CD14-positive monocyte (primary cell): ENCODE results near the gene IRS2. TPM values are rescaled to one million over a fixed set of nuclear protein-coding genes. Genes with fewer than 3 reads are reported as not detected.

ENCODE experiments used
- DNase-seq, 3 donors: peaks; one replicate each; pipeline ENCODE4 v3.0.0-alpha.2; 2011 to 2022
- H2AFZ ChIP-seq: 2 replicates; pipeline ENCODE4 v1.6.0; 2012; ENCODE audit warnings: mild to moderate bottlenecking, low read depth, low read length, inconsistent platforms; ENCODE audit not compliant: insufficient read depth, poor library complexity, severe bottlenecking
- H3K27ac ChIP-seq, 2 donors: 1 replicate in 1 of 2; 2 replicates in 1 of 2; pipeline ENCODE4 v1.5.1; 2012 to 2013; ENCODE audit warnings: low read length in 2 of 2, control low read depth in 1 of 2, inconsistent platforms in 1 of 2, low read depth in 1 of 2, mild to moderate bottlenecking in 1 of 2
- H3K27me3 ChIP-seq, 2 donors: one replicate each; pipeline versions ENCODE4 v1.6.0 to v1.6.1; 2011 to 2013; ENCODE audit warnings: low read length in 2 of 2; ENCODE audit not compliant: control insufficient read depth in 2 of 2, insufficient read depth in 2 of 2
- H3K36me3 ChIP-seq, 2 donors: replicated peaks in 1 of 2; 1 replicate in 1 of 2; 2 replicates in 1 of 2; pipeline versions ENCODE4 v1.5.1 to v1.6.1; 2012 to 2013; ENCODE audit warnings: low read length in 2 of 2, control low read depth in 1 of 2, inconsistent platforms in 1 of 2, mild to moderate bottlenecking in 1 of 2; ENCODE audit not compliant: insufficient read depth in 2 of 2, control insufficient read depth in 1 of 2
- H3K4me1 ChIP-seq, 2 donors: 1 replicate in 1 of 2; 2 replicates in 1 of 2; pipeline versions ENCODE4 v1.5.1 to v1.6.1; 2012 to 2013; ENCODE audit warnings: low read length in 2 of 2, control low read depth in 1 of 2, inconsistent platforms in 1 of 2, mild to moderate bottlenecking in 1 of 2, moderate library complexity in 1 of 2; ENCODE audit not compliant: insufficient read depth in 2 of 2, control insufficient read depth in 1 of 2
- H3K4me2 ChIP-seq: replicated peaks from 2 replicates; pipeline ENCODE3; 2012; ENCODE audit warnings: low read length, moderate library complexity, mild to moderate bottlenecking; ENCODE audit not compliant: poor library complexity, severe bottlenecking; ENCODE audit errors: extremely low read depth
- H3K4me3 ChIP-seq, 3 experiments: fragments of 200-600 bp in 1 of 3; sonication (generic) in 1 of 3; replicated peaks in 1 of 3; 1 replicate in 2 of 3; 2 replicates in 1 of 3; pipeline ENCODE4 v1.5.1; 2011 to 2013; ENCODE audit warnings: low read length in 3 of 3, mild to moderate bottlenecking in 3 of 3, control low read depth in 2 of 3, low read depth in 2 of 3, inconsistent platforms in 1 of 3, moderate library complexity in 1 of 3
- H3K79me2 ChIP-seq: 2 replicates; pipeline ENCODE4 v1.6.0; 2012; ENCODE audit warnings: mild to moderate bottlenecking, control low read depth, inconsistent platforms, low read length, moderate library complexity; ENCODE audit not compliant: insufficient read depth
- H3K9ac ChIP-seq: 2 replicates; pipeline ENCODE4 v1.6.0; 2017; ENCODE audit warnings: low read length, mild to moderate bottlenecking; ENCODE audit not compliant: insufficient read depth, poor library complexity, severe bottlenecking
- H3K9me3 ChIP-seq, 2 donors: replicated peaks in 1 of 2; 1 replicate in 1 of 2; 2 replicates in 1 of 2; pipeline versions ENCODE4 v1.5.1 to v1.6.1; 2012 to 2013; ENCODE audit warnings: low read length in 2 of 2, control low read depth in 1 of 2; ENCODE audit not compliant: control insufficient read depth in 1 of 2, insufficient read depth in 1 of 2
- H4K20me1 ChIP-seq: 2 replicates; pipeline ENCODE4 v1.6.0; 2012; ENCODE audit warnings: mild to moderate bottlenecking, low read length, control low read depth, moderate library complexity; ENCODE audit not compliant: insufficient read depth
- H3K27ac Mint-ChIP-seq, 7 donors: one replicate each; pipeline ENCODE4 v1.8.0; 2020; ENCODE audit warnings: mild to moderate bottlenecking in 7 of 7, mixed read lengths in 7 of 7, moderate library complexity in 6 of 7, inconsistent platforms in 2 of 7
- H3K27me3 Mint-ChIP-seq, 3 donors: one replicate each; pipeline ENCODE4 v1.8.0; 2021 to 2022; ENCODE audit warnings: low read depth in 3 of 3, mild to moderate bottlenecking in 3 of 3, mixed read lengths in 3 of 3, moderate library complexity in 3 of 3, inconsistent platforms in 1 of 3
- H3K36me3 Mint-ChIP-seq, 2 donors: one replicate each; pipeline ENCODE4 v1.8.0; 2020; ENCODE audit warnings: mixed read lengths in 2 of 2, inconsistent platforms in 1 of 2, mild to moderate bottlenecking in 1 of 2
- H3K4me1 Mint-ChIP-seq: one replicate; pipeline ENCODE4 v1.8.0; 2020; ENCODE audit warnings: mild to moderate bottlenecking, mixed read lengths
- H3K4me3 Mint-ChIP-seq, 2 donors: one replicate each; pipeline ENCODE4 v1.8.0; 2020; ENCODE audit warnings: mild to moderate bottlenecking in 2 of 2, mixed read lengths in 2 of 2, moderate library complexity in 1 of 2
- H3K9me3 Mint-ChIP-seq, 7 donors: one replicate each; pipeline ENCODE4 v1.8.0; 2020 to 2022; ENCODE audit warnings: mixed read lengths in 7 of 7, mild to moderate bottlenecking in 6 of 7, moderate library complexity in 6 of 7, inconsistent platforms in 2 of 7
- CTCF ChIP-seq: fragments of 200-600 bp; IDR thresholded peaks from one replicate; pipeline ENCODE4 v1.8.0; 2022; ENCODE audit warnings: antibody characterized with exemption, mild to moderate bottlenecking
- WGBS: methylation state at CpG from one replicate; pipeline ENCODE4 v1.1.5; 2013; ENCODE audit warnings: missing lambda C conversion rate; ENCODE audit not compliant: insufficient coverage; 5-methylcytosine and 5-hydroxymethylcytosine counted together
- intact Hi-C, 2 donors: fragments of 100-400 bp; cut with micrococcal nuclease; formaldehyde crosslinking; loops; one replicate each; pipeline versions ENCODE4 v1.15.0 to v1.15.1; 2023
- polyA plus RNA-seq, 3 donors: library from polyadenylated mRNA; depleted of rRNA in 1 of 3; unstranded in 2 of 3; stranded (reverse) in 1 of 3; fragments of 300-500 nt in 2 of 3; fragments of >200 nt in 1 of 3; fragmentation: Illumina TruSeq in 2 of 3; gene quantifications; 1 replicate in 2 of 3; 2 replicates in 1 of 3; pipeline ENCODE4 v1.2.3, GENCODE V29; 2012 to 2021

The IRS2 gene
- polyA plus RNA-seq, 3 donors = 2.4 to 27.1 (median 3.5) TPM

- Mint-ChIP-seq H3K4me3 (no peak overlapping the region), H3K27me3 (no peaks in the 10 kb centered on the region), H3K27ac (no peak overlapping the region), H3K36me3 (peaks cover 30 to 34% of the 10 kb centered on the region in 2 donors), H3K9me3 (peaks cover 0 to 7% (median 3%) of the 10 kb centered on the region in 7 donors), H3K4me1 (peaks cover 43% of the 10 kb centered on the region)
- Histone ChIP-seq H3K4me2 (no peak overlapping the region), H3K79me2 (peaks cover 85% of the 10 kb centered on the region), H3K4me1 (peaks cover 51 to 74% of the 10 kb centered on the region in 2 donors), H3K9me3 (peaks cover 0 to 3% of the 10 kb centered on the region in 2 donors), H3K27ac (no peak overlapping the region), H3K9ac (no peak overlapping the region), H3K4me3 (no peak overlapping the region), H2AFZ (no peak overlapping the region), H4K20me1 (peaks cover 75% of the 10 kb centered on the region), H3K36me3 (peaks cover 16 to 38% of the 10 kb centered on the region in 2 donors), H3K27me3 (no peaks in the 10 kb centered on the region)
- DNase-seq = no peak
- WGBS = 99% methylated on average over 66 of the region's 72 CpGs
- no peak for TF ChIP-seq CTCF
- intact Hi-C loops = loop anchor here (5.0 to 10.0 kb wide), 4 partner anchors 61 to 618 kb away; no protein-coding TSS in a partner anchor
These were observed 3.5 kb downstream of the IRS2 start for GRCh38 chr13:109782823-109783431.

- 96% methylated on average over 77 of the region's 77 CpGs for WGBS
- intact Hi-C loops = loop anchor here (5.0 to 10.0 kb wide), 4 partner anchors 60 to 617 kb away; no protein-coding TSS in a partner anchor
These were observed 4.1 kb downstream of the IRS2 start for GRCh38 chr13:109782066-109782822.

More at GRCh38 chr13:109782066-109782822, 4.1 kb downstream of the IRS2 start:
- Histone ChIP-seq H3K4me1 (peaks cover 53 to 74% of the 10 kb centered on the region in 2 donors), H3K79me2 (peaks cover 85% of the 10 kb centered on the region), H3K9ac (peak overlapping the region; percentile 55), H3K27me3 (no peaks in the 10 kb centered on the region), H4K20me1 (peaks cover 82% of the 10 kb centered on the region), H3K4me2 (peak overlapping the region; percentile 86), H2AFZ (no peak overlapping the region), H3K27ac (no peak overlapping the region), H3K9me3 (peaks cover 0 to 3% of the 10 kb centered on the region in 2 donors), H3K36me3 (peaks cover 16 to 38% of the 10 kb centered on the region in 2 donors), H3K4me3 (peak overlapping the region in 1 of 3 experiments; percentile 82)
- no peak for TF ChIP-seq CTCF
- H3K27me3 Mint-ChIP-seq = no peaks in the 10 kb centered on the region
- no peak for DNase-seq
- peaks cover 30 to 36% of the 10 kb centered on the region in 2 donors for H3K36me3 Mint-ChIP-seq
- peaks cover 0 to 7% (median 3%) of the 10 kb centered on the region in 7 donors for H3K9me3 Mint-ChIP-seq
- H3K4me3 Mint-ChIP-seq = peak overlapping the region in 1 of 2 donors; percentile 89
- peaks cover 48% of the 10 kb centered on the region for H3K4me1 Mint-ChIP-seq
- H3K27ac Mint-ChIP-seq = no peak overlapping the region
